T-helper 1 cell treated with Interleukin-12 subunit alpha and Interleukin-12 subunit beta and Interleukin-4 antibody, amounts not matched to agents 30 μg/mL and 1 μg/mL, for 36 hours (primary cell): ENCODE results near the gene XRCC6.

Experiments
- H3K27ac Mint-ChIP-seq: one replicate; pipeline ENCODE4 v1.8.0; 2021; ENCODE audit warnings: mild to moderate bottlenecking, mixed read lengths
- H3K27me3 Mint-ChIP-seq: one replicate; pipeline ENCODE4 v1.8.0; 2021; ENCODE audit warnings: low read depth, mixed read lengths
- H3K36me3 Mint-ChIP-seq: one replicate; pipeline ENCODE4 v1.8.0; 2021; ENCODE audit warnings: low read depth, mixed read lengths
- H3K4me1 Mint-ChIP-seq: one replicate; pipeline ENCODE4 v1.8.0; 2021; ENCODE audit warnings: low read depth, mixed read lengths
- H3K4me3 Mint-ChIP-seq: one replicate; pipeline ENCODE4 v1.8.0; 2021; ENCODE audit warnings: mild to moderate bottlenecking, moderate library complexity, mixed read lengths
- H3K9me3 Mint-ChIP-seq: one replicate; pipeline ENCODE4 v1.8.0; 2021; ENCODE audit warnings: mixed read lengths

The XRCC6 gene

GRCh38 chr22:41699264-41700107, 78.4 kb downstream of the XRCC6 start, which contains the start of gene MEI1:
MEI1 (plus strand) TSS chr22:41699503; CDS start chr22:41699539, 36 bp downstream.
- no peaks in the 10 kb centered on the region for H3K36me3 Mint-ChIP-seq

GRCh38 chr22:41700108-41700364, 78.9 kb downstream of the XRCC6 start:
- Mint-ChIP-seq H3K36me3 (no peaks in the 10 kb centered on the region), H3K9me3 (no peaks in the 10 kb centered on the region), H3K27ac (no peak overlapping the region), H3K27me3 (peaks cover 4% of the 10 kb centered on the region), H3K4me3 (no peak overlapping the region), H3K4me1 (peaks cover 11% of the 10 kb centered on the region)

More at GRCh38 chr22:41699264-41700107, 78.4 kb downstream of the XRCC6 start, which contains the start of gene MEI1:
- Mint-ChIP-seq H3K4me1 (peaks cover 11% of the 10 kb centered on the region), H3K9me3 (no peaks in the 10 kb centered on the region), H3K27me3 (peaks cover 4% of the 10 kb centered on the region), H3K27ac (peak within 1 kb of the TSS; percentile 77), H3K4me3 (peak within 1 kb of the TSS; percentile 68)

GRCh38 chr22:41702763-41703162, 81.7 kb downstream of the XRCC6 start:
- Mint-ChIP-seq H3K4me1 (peaks cover 5% of the 10 kb centered on the region), H3K27ac (no peak overlapping the region), H3K9me3 (no peaks in the 10 kb centered on the region), H3K36me3 (no peaks in the 10 kb centered on the region), H3K4me3 (no peak overlapping the region), H3K27me3 (peaks cover 4% of the 10 kb centered on the region)

GRCh38 chr22:41709341-41709740, 88.2 kb downstream of the XRCC6 start:
- H3K27ac Mint-ChIP-seq, result no peak overlapping the region
- H3K4me1 Mint-ChIP-seq, result peaks cover 2% of the 10 kb centered on the region
- H3K9me3 Mint-ChIP-seq, result no peaks in the 10 kb centered on the region
- H3K36me3 Mint-ChIP-seq, result no peaks in the 10 kb centered on the region
- H3K27me3 Mint-ChIP-seq, result peaks cover 20% of the 10 kb centered on the region
- H3K4me3 Mint-ChIP-seq, result no peak overlapping the region

GRCh38 chr22:41713004-41713403, 91.9 kb downstream of the XRCC6 start:
- Mint-ChIP-seq H3K4me1 (peaks cover 2% of the 10 kb centered on the region), H3K9me3 (no peaks in the 10 kb centered on the region), H3K36me3 (no peaks in the 10 kb centered on the region), H3K4me3 (no peak overlapping the region), H3K27ac (no peak overlapping the region), H3K27me3 (peaks cover 20% of the 10 kb centered on the region)
